ENCODE data around the gene ZNF470.

Gene ZNF470

DNA sequence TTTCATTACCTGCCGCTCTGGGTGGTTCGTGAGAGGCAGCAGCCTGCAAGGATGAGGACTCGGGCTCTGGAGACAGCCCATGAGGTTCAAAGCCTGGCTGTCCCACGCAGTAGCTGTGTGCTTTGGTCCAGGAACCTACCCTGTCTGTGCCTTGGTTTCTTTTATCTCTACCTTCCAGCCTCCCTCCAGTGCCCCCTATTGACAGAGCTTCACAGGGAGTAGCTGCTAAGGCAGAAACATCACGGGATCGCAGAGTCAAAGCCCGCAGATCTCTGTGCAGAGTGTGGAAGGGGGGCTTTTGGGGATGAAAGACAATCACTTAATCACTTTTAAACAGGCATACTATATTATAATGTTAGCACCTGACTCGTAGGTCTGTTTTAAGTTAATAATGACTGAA is 44.0 kb downstream of the ZNF470 start:
- no peak for DNase-seq

DNA sequence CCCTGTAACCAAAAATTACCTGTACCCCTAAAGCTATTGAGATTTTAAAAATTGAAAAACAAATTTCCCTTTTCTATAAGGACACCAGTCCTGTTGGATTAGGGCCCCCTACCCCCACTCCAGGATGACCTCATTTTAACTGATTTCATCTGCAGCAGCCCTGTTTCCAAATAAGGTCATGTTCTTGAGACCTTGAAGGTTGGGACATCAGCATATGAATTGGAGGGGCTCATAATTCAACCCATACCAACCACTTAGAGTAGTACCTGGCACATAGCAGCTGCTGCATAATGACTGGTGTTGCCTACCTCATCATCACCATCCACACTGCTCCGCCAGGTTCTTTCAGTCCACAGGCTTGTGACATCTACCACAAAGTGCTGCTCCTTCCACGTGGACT is 45.5 kb downstream of the ZNF470 start:
- no peak for DNase-seq

DNA sequence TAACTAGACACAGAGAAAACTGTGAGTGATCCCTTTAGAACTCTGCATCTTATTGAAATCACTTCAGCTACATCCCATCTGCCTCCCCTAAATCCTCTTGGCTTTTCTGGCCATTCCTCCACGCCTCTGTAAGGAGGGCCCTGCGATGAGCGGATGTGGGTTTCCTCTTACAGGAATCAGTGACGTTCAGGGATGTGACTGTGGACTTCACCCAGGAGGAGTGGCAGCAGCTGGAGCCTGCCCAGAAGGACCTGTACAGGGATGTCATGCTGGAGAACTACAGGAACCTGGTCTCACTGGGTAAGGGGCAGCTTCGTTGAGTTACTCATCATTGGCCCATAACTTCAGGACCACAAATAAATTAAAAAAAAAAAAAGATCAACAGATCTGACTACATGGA is 46.4 kb downstream of the ZNF470 start:
- DNase-seq = no peak

DNA sequence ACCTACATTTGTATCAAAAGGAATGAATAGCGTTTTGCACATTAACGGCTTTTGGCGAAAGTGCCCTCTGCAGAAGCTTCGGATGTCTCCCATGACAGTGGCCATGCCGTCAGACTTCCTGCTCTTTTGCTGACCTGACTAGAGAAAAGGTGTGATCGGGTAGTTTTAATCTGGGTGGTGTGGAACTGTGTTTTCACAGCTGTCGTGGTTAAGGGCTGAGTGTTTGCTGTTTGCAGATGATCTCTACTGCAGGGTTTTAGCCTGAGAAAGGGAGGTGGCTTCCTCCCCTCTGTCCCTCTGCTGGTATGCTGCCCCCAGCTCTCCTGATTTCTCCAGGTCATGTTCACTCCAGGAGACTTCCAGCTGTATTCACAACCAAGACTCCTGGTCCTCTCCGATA is 50.3 kb downstream of the ZNF470 start:
- DNase-seq = no peak

DNA sequence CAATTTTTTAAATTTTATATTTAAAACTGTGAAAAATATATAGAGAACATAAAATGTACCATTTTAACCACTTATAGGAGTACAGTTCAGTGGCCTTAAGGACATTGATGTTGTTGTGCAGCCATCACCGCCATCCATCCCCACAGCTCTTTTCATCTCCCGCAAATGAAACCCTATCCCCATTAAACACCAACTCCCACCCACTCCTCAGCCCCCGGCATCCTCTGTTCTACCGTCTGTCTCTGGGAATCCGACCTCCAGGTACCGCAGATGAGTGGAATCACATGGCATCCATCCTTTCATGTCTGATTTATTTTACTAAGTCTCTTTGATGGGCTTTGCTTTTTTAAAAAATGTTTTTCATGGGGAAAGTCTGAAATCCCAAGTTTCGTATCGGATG is 51.9 kb downstream of the ZNF470 start:
- DNase-seq = no peak

DNA sequence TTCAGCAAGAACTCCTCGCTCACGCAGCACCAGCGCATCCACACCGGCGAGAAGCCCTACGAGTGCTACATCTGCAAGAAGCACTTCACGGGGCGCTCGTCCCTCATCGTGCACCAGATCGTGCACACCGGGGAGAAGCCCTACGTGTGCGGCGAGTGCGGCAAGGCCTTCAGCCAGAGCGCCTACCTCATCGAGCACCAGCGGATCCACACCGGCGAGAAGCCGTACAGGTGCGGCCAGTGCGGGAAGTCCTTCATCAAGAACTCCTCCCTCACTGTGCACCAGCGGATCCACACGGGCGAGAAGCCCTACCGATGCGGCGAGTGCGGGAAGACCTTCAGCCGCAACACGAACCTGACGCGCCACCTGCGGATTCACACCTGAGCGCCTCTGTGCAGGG is 55.1 kb downstream of the ZNF470 start:
- DNase-seq = no peak

DNA sequence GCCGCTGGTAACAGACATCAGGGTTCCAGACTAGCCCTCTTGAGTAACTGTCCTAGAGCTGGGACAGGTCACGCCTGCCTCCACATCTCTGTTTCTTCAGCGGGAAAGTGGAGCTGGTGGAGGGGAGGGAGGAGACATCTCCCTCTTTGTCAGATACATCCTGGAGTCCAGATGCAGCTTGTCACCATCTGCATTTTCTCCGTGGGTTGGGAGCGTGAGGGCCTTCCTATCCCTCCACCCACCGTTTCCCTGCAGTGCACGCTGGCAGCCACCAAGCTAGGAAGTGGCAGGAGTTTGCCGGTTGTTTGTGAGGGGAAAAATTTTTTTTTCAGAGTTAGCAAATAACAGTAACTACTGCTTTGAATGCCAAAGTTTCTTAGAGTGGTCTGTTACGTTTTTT is 55.7 kb downstream of the ZNF470 start:
- no peak for DNase-seq

DNA sequence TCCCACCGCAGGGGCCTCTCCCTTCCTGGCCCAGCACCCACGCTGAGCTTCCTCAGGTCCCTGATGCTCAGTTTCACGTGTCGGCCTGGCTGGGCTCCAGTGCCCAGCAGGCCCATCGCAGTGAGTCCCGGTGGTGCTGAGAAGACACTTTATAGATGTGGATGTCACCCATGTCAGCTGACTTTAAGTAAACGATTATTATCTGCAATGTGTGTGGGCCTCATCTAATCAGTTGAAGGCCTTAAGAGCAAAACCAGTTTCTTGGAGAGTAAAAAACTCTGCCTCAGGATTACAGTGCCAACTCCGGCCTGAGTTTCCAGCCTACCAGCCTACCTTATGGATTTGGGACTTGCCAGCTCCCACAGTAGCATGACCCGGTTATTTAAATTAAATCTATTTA is 58.4 kb downstream of the ZNF470 start:
- no peak for DNase-seq

DNA sequence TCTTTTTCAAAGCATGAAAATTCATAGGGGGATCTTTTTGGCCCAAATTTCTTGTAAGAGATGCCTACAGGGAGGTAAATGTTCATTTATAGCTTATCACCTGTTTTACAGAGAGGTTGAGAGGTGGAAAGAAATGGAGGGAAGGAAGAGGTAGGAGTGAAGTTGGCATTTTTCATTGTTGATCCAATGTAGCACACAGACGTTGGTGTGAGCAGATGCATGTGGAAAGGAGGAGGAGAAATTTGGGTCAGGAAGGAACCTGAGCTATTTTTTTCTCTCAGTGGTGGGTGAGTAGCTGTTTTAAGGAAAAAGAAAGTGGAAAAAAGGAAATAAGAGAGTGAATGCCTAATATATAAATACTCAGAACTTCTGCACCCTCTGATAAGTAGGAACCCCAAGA is 65.8 kb downstream of the ZNF470 start:
- no peak for DNase-seq

DNA sequence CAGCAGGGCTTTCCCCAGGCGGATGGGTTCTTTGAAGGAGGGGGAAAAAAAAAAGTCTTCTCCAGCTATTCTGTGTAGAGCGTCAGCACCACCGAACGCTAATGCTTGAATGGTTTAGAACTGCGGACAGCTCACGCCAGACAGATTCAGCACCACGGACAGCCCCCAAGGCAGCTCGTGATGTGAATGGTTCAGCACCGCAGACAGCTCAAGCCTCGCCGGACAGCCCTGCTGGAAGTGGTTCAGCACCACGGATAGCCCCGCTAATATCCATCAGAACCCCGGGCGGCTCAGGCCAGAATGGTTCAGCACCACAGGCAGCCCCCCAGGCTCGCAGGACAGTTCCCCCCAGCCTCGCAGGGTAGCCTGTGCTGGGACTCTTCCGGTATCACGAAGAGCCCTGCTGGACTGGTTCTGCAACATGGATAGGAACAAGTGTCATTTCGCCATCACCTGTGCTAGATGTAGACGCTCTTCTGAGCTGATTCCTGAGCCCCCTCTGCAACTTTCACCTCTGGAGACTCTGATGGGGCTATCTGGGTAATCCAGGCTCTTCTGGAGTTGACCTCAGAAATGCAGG is 70.8 kb downstream of the ZNF470 start:
- DNase-seq = no peak

Measured in effector CD8-positive, alpha-beta T cell (primary cell).